Upper lobe of left lung (tissue), 4 donors: ENCODE measurements around the gene IMMP2L.

ENCODE experiments used
- CTCF ChIP-seq, 6 experiments: fragments of 450-650 bp in 4 of 6; fragments of 200-600 bp in 2 of 6; sonication (generic) in 2 of 6; IDR thresholded peaks; one replicate each; pipeline ENCODE4 v1.5.1; 2016 to 2019; ENCODE audit warnings: antibody characterized with exemption in 6 of 6
- EP300 ChIP-seq, 4 donors: sonication (generic); formaldehyde crosslinking; IDR thresholded peaks; one replicate each; pipeline ENCODE4 v1.5.1; 2017; ENCODE audit warnings: antibody characterized with exemption in 4 of 4, control low read depth in 2 of 4
- POLR2A ChIP-seq, 4 donors: fragments of 450-650 bp; IDR thresholded peaks; one replicate each; pipeline ENCODE4 v1.5.1; 2016 to 2017; ENCODE audit warnings: antibody characterized with exemption in 4 of 4, mild to moderate bottlenecking in 2 of 4
- POLR2AphosphoS5 ChIP-seq, 2 donors: sonication (generic); formaldehyde crosslinking; IDR thresholded peaks; one replicate each; pipeline ENCODE4 v1.5.1; 2017; ENCODE audit warnings: antibody characterized with exemption in 2 of 2

- TF ChIP-seq POLR2AphosphoS5 (IDR thresholded peaks at IDR 0.05) (no peak), EP300 (IDR thresholded peaks at IDR 0.05) (no peak), CTCF (IDR thresholded peaks at IDR 0.05) (no peak), POLR2A (IDR thresholded peaks at IDR 0.05) (no peak)
Observed at GRCh38 chr7:111498391-111499007, 63.8 kb downstream of the IMMP2L start.
